ENCODE data around the gene WDR93. TPM values are rescaled to one million over a fixed set of nuclear protein-coding genes. Genes with fewer than 3 reads are reported as not detected.

The WDR93 gene
- total RNA-seq, 1 donor from 2014 or later: not detected

DNA sequence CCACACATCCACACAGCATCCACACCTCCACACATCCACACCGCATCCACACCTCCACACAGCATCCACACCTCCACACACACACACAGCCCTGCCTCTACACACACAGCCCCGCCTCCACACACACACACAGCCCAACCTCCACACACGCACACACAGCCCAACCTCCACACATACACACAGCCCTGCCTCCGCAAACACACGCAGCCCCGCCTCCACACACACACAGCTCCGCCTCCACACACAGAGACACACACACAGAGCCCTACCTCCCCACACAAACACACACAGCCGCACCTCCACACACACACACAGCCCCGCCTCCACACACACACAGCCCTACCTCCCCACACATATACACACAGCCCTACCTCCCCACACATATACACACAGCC is 55.8 kb downstream of the WDR93 start:
- H3K27me3 ChIP-seq (ENCODE audit: low read depth): peaks cover 54% of the 10 kb centered on the region
- H3K4me3 ChIP-seq: no peak overlapping the region
- no peak overlapping the region for H3K27ac ChIP-seq (replicated peaks)
- H3K36me3 ChIP-seq: no peaks in the 10 kb centered on the region
- no peak for DNase-seq
- intact Hi-C loops (cut with micrococcal nuclease): no loop called here
- TF ChIP-seq, protein P1, sequence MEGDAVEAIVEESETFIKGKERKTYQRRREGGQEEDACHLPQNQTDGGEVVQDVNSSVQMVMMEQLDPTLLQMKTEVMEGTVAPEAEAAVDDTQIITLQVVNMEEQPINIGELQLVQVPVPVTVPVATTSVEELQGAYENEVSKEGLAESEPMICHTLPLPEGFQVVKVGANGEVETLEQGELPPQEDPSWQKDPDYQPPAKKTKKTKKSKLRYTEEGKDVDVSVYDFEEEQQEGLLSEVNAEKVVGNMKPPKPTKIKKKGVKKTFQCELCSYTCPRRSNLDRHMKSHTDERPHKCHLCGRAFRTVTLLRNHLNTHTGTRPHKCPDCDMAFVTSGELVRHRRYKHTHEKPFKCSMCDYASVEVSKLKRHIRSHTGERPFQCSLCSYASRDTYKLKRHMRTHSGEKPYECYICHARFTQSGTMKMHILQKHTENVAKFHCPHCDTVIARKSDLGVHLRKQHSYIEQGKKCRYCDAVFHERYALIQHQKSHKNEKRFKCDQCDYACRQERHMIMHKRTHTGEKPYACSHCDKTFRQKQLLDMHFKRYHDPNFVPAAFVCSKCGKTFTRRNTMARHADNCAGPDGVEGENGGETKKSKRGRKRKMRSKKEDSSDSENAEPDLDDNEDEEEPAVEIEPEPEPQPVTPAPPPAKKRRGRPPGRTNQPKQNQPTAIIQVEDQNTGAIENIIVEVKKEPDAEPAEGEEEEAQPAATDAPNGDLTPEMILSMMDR (IDR thresholded peaks at IDR 0.05; ENCODE audit: borderline replicate concordance): no peak
- no peaks in the 10 kb centered on the region for H3K9me3 ChIP-seq (replicated peaks)
- H3K4me1 ChIP-seq: peaks cover 17% of the 10 kb centered on the region

DNA sequence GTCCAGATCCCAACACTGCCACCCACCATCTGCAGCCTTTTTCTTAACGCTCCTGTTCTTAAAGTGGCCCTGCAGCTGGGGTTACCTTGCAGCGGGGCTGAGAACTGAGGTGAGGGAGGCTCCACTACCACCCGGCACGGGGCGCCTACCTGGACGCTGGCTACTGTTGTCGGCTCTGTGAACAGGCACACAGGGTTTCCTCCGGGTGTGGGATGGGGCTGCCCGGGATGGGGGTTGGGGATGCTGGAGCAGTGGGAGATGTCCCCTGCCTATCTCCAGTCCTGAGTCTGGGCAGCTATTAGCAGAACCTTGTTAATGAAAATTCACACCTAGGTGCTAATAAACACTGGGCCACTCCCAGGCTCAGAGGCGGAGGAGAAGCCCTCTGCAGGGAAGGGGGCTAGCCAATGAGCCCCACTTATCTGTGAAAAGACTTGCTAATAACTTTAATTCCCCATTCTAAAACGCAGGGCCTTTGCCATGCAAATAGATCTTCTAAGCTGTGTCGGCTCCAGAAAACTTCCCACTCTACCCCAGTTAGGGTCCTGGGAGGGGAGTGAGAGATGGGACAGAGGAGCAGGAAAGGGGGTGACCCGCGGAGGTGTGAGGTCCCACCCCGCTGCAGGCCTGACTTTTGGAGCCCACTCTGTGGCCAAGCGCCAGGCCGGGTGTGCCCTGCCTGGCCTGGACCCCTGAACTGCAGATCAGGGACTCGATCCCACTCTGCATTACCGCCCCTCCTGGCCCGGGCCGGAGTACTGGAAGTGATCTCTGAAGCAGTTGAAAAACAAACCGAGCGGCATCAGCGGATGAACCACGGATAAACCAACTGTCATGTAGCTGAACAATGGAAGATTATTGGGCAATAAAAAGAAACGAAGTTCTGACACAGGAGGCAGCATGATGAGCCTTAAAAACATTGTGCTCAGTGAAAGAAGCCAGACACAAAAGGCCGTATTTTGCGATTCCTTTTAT is 57.4 kb downstream of the WDR93 start:
- Histone ChIP-seq H3K36me3 (no peaks in the 10 kb centered on the region), H3K4me1 (peaks cover 18% of the 10 kb centered on the region), H3K4me3 (no peak overlapping the region), H3K27ac (replicated peaks) (no peak overlapping the region), H3K27me3 (ENCODE audit: low read depth) (peaks cover 54% of the 10 kb centered on the region), H3K9me3 (replicated peaks) (no peaks in the 10 kb centered on the region)
- DNase-seq: no peak
- TF ChIP-seq, protein P1 (IDR thresholded peaks at IDR 0.05; ENCODE audit: borderline replicate concordance): no peak
- intact Hi-C loops (cut with micrococcal nuclease): no loop called here

DNA sequence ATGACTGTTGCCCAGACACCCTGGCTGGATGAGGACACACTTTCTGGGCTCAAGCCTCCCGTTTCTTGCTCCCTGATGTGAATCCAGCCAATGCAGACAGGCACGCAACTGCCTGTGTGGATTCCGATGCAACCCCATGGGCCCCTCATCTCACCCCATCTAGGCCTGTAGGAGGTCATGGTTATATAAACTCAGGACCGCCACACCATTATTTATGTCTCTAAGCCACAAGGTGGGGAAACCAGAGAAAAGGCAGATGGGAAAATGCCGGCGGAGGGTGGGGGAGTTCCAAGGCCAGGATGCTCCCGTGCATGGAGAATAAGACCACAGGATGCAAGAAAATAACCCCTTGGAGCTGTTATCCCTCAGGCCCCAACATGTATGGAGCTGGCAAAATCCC is 58.4 kb downstream of the WDR93 start:
- intact Hi-C loops (cut with micrococcal nuclease): no loop called here
- DNase-seq: no peak
- TF ChIP-seq, protein P1 (IDR thresholded peaks at IDR 0.05; ENCODE audit: borderline replicate concordance): no peak

DNA sequence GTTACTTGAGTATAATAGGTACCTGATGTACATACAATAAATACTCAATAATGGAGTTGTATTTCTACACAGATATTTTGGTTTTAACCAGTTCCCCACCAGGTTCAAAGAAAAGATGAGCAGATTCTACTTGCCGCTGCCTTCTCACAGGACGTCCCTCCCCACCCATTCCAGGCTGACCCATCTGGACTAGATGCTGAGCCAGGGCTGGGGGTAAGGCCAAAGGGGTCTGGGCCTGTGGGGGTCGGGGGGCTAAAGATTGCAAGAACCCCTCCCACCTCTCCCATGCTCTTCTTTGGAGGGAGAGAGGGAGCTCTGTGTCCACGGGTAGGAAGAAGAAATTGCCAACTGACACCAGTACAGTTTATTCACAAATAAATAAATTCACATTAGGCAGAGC is 58.9 kb downstream of the WDR93 start:
- peaks cover 53% of the 10 kb centered on the region for H3K27me3 ChIP-seq (ENCODE audit: low read depth)
- intact Hi-C loops (cut with micrococcal nuclease): no loop called here
- H3K4me1 ChIP-seq: peaks cover 18% of the 10 kb centered on the region
- no peaks in the 10 kb centered on the region for H3K36me3 ChIP-seq
- DNase-seq: no peak
- H3K4me3 ChIP-seq: peak overlapping the region; percentile 79
- H3K9me3 ChIP-seq (replicated peaks): no peaks in the 10 kb centered on the region
- TF ChIP-seq, protein P1 (IDR thresholded peaks at IDR 0.05; ENCODE audit: borderline replicate concordance): no peak
- no peak overlapping the region for H3K27ac ChIP-seq (replicated peaks)

More for the DNA sequence above, 58.4 kb downstream of the WDR93 start:
- H3K27ac ChIP-seq (replicated peaks): no peak overlapping the region
- H3K4me1 ChIP-seq: peaks cover 18% of the 10 kb centered on the region
- no peak overlapping the region for H3K4me3 ChIP-seq
- H3K27me3 ChIP-seq (ENCODE audit: low read depth): peaks cover 54% of the 10 kb centered on the region
- no peaks in the 10 kb centered on the region for H3K9me3 ChIP-seq (replicated peaks)
- no peaks in the 10 kb centered on the region for H3K36me3 ChIP-seq

DNA sequence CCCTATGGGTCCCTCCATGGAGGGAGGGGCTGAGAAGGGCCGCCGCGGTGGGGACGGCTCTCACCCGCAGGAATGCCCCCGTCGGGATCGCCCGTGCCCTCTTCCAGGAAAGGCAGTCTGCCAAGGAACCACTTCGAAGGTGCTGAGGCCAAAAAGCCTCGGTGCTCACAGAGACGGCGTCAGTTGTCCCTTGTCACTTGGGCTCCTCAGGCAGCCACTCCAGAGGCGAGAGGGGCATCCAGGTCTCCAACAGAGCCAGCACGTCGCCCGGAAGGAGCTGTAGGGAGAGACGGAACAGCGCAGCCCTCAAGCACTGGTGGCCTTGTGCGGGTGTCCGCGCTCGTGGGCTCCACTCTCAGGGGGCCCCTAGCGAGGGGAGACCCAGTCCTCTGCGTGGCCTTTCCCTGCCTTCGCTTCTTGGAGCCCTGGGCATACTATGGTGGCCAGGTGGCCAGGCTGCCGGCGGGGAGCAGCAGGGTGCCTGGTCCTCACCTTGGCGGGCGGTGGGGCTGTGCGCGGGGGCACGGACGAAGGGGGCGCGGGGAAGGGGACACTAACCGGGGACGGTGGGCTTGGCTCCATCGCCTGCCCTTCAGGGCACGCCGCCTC is 59.4 kb downstream of the WDR93 start:
- H3K9me3 ChIP-seq (replicated peaks): no peaks in the 10 kb centered on the region
- intact Hi-C loops (cut with micrococcal nuclease): no loop called here
- H3K27ac ChIP-seq (replicated peaks): peak overlapping the region; percentile 56
- TF ChIP-seq, protein P1 (IDR thresholded peaks at IDR 0.05; ENCODE audit: borderline replicate concordance): no peak
- H3K4me1 ChIP-seq: peaks cover 18% of the 10 kb centered on the region
- no peak for DNase-seq
- no peaks in the 10 kb centered on the region for H3K36me3 ChIP-seq
- H3K27me3 ChIP-seq (ENCODE audit: low read depth): peaks cover 47% of the 10 kb centered on the region
- H3K4me3 ChIP-seq: peak overlapping the region; percentile 79

Measured in left ventricle myocardium inferior (tissue), 1 donor.